HEK293T (cell line): Measurements from ENCODE around the gene TESK2.

Experiments used
- BHLHE40 ChIP-seq: fragments of 450-650 bp; IDR thresholded peaks from 2 replicates; pipeline ENCODE4 v1.6.1; 2016; ENCODE audit warnings: mild to moderate bottlenecking, moderate library complexity, borderline replicate concordance
- ELF4 ChIP-seq: fragments of 450-650 bp; IDR thresholded peaks from 2 replicates; pipeline ENCODE4 v1.6.1; 2017; ENCODE audit warnings: antibody characterized with exemption
- FOXA1 ChIP-seq: fragments of 450-650 bp; IDR thresholded peaks from 2 replicates; pipeline ENCODE4 v1.6.1; 2016; ENCODE audit warnings: mild to moderate bottlenecking
- FOXK2 ChIP-seq: fragments of 450-650 bp; IDR thresholded peaks from 2 replicates; pipeline ENCODE4 v1.6.1; 2016; ENCODE audit warnings: mild to moderate bottlenecking
- FOXM1 ChIP-seq: fragments of 450-650 bp; IDR thresholded peaks from 2 replicates; pipeline ENCODE4 v1.6.1; 2017; ENCODE audit warnings: mild to moderate bottlenecking, borderline replicate concordance
- NFRKB ChIP-seq: fragments of 450-650 bp; IDR thresholded peaks from 2 replicates; pipeline ENCODE4 v1.6.1; 2016; ENCODE audit warnings: mild to moderate bottlenecking, moderate library complexity
- PKNOX1 ChIP-seq: fragments of 450-650 bp; IDR thresholded peaks from 2 replicates; pipeline ENCODE4 v1.6.1; 2016
- SP1 ChIP-seq: fragments of 450-650 bp; IDR thresholded peaks from 2 replicates; pipeline ENCODE4 v1.6.1; 2017
- SUZ12 ChIP-seq: fragments of 450-650 bp; IDR thresholded peaks from 2 replicates; pipeline ENCODE4 v1.6.1; 2016; ENCODE audit warnings: mild to moderate bottlenecking
- TARDBP ChIP-seq: fragments of 450-650 bp; IDR thresholded peaks from 2 replicates; pipeline ENCODE4 v1.6.1; 2016

GRCh38 chr1:45503462-45504360, 12.7 kb upstream of the TESK2 start:
- TF ChIP-seq NFRKB (no peak), FOXA1 (no peak), PKNOX1 (no peak), SP1 (no peak), FOXK2 (no peak), ELF4 (no peak), SUZ12 (no peak), BHLHE40 (no peak), TARDBP (no peak), FOXM1 (no peak)
